Measurements from ENCODE around the gene ACTN4.

The ACTN4 gene

GRCh38 chr19:38712161-38712748 is 64.8 kb downstream of the ACTN4 start:
- no peak for FAIRE-seq

- no peak for FAIRE-seq
Observed at GRCh38 chr19:38713227-38713649, 65.8 kb downstream of the ACTN4 start.

DNA sequence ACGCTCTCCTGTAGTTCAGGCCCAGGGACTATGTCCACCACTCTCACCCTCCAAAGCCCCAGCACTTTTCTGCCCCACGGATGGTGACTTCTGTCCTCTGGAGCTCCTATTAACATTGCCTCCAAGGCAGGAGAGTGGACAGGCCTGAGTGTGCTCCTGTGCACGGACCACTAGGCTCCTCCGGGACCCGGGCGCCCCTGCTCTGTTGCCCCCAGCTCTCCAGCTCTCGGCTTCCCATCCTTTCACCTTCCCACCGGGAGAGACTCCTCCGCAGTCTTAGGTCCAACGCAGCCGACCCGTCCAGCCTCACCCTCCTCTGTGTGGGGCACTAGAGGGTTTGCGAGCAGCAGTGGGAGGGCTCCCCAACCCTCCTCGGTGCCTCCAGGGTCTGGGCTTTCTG is 66.4 kb downstream of the ACTN4 start:
- no peak for FAIRE-seq

DNA sequence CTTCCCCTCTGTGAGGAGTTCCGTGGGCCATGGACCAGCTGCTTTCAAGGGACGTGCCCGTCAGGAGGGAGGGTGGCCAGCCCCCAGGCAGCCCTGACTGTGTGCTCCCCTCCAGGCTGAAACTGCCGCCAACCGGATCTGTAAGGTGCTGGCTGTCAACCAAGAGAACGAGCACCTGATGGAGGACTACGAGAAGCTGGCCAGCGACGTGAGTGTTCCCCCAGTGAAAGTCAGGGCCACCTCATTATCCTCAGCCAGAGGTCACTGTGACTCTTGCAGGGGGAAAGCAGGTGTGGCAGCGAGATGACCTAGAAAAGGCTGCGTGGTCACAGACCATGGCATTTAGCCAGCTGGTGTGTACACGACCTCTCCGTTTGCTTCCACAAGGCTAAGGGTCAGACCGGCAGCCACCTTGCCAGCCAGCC is 66.9 kb downstream of the ACTN4 start:
- no peak for FAIRE-seq

DNA sequence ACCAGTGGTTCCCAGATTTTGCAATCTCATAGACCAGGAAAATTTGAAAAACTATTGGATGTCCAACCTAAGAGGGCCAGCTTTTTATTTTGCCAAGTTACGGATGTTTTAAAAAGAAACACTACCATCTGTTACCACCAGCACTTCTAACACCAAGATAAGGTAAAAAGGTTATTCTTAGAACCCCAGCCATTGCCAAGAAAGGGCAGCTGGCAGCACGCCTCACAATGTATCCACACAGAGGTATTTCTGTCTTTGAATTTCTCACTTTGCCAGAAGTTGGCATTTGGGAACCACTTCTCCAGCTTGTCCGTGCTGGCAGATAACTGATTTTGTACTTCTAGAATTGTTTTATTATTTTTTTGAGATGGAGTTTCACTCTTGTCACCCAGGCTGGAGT is 68.1 kb downstream of the ACTN4 start:
- no peak for FAIRE-seq

DNA sequence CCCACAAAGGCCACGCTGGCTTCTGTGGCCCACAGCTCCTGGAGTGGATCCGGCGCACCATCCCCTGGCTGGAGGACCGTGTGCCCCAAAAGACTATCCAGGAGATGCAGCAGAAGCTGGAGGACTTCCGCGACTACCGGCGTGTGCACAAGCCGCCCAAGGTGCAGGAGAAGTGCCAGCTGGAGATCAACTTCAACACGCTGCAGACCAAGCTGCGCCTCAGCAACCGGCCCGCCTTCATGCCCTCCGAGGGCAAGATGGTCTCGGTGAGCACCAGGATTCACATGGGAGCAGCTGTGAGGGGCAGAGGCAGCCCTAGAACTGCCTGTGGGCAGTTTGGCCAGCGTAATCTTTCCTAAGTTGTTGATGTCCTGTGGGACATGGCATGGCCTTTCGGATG is 69.6 kb downstream of the ACTN4 start:
- FAIRE-seq, result no peak

GRCh38 chr19:38717855-38718254 is 70.4 kb downstream of the ACTN4 start:
- FAIRE-seq, result no peak

DNA sequence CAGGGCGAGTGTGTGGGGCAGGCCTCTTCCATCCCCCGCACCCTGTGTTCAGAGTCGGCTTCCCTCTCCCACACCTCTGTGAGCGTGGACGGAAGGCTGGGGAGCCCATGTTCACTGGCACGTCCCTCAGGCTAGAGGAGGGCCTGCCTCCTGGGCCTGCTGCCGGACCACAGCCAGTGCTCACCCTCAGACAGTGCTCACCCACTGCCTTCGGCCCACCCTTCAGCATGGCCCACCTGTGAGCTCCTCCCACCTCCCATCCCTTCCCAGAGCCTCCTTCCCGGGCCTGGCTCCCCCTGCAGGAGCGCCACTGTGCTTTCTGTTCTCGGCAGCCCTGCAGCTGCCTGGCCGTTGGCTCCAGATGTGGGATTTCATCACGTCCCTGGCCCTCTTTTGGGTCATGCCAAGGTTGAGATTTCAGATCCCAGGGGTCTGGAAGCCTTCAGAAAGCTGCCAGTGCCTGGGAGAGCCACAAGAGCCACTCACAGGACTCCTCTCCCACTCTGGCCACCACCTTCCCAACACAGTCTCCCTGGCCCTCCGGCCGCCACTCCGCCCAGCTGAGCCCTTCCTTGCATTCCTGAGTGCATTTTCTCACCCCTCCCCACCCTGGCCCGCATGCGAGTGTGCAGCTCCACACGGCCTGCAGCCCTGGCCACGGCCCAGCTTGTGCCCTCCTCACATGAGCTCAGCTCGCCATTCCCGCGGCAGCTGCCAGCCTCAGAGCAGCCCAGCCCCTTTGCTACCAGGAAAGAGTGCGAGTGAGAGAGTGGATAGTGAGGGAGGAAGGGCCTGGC is 71.5 kb downstream of the ACTN4 start:
- no peak for FAIRE-seq

DNA sequence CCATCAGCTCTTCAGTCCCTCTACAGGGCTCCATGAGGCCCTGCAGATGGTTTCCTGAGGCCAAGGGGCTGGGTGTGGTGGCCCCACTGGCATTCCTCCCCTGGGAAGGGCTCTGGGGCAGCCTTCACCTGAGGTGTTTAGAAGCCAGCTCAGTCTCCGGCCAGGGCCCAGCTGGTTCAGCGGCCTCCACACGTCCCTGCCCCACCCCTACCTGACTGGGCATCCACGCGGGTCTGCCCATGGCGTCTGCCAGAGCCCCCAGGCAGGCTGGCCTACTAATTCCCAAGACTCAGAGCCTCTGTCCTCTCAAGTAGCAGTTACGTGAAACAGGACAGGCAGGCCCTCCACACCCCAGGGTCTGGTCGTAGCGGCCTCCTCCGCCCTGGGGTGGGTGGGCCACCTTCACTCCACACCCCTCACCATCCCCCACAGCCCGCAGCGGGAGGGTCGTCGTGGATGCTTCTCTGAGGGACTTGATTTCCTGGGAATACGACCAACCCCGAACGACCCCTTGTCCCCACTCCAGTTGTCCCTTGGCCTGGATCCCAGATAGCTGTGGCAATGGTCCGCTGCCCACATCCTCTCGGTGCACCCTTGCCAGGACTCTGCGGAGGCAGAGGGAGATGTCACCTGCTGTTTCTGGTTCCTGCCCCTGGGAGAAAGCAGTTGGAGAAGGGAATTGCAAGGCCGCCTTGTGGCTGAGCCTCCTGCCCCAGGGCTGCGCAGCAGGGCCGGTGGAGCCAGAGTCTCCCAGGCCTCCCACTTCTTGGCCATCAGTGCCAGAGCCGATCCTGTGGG is 72.5 kb downstream of the ACTN4 start:
- FAIRE-seq, result no peak

GRCh38 chr19:38720559-38721236 is 73.2 kb downstream of the ACTN4 start:
- FAIRE-seq, result no peak

GRCh38 chr19:38721496-38721895 is 74.0 kb downstream of the ACTN4 start:
- FAIRE-seq, result no peak

DNA sequence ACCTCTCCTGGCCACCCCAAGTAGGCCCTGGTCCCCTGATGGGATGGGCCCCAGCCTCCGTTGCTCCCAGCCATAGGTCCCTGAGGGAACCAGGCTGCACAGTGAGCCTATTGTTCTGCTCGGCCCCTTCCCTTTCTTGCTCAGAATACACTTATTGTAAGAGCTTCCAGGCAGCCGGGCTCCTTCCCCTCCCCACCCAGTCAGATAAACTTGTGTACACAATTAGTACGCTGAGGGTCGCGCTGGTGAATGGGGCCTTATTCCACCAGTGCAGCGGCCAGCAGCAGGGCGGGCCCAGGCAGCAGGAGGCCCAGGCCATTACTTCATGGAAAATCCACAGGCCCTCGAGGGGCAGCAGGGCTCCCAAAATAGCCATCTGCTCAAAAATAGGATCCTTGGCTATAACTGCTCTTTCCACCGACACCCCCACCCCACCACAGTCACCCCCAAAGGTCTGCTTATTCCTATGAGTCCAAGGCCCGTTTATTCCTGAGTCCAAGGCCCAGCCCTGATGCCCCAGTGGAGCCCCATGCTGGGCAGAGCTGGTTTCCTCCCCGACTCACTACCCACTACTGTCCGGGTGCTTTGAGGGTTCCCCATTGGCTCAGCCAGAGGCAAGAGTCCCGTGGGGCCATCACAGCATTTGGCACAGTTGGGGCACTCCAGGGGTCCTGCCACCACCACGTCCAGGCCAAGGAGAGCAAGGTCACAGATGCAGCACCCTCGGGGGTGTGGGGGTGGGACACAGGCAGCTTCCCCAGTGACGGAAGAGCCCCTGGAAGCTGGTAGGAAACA is 74.7 kb downstream of the ACTN4 start:
- FAIRE-seq, result no peak

DNA sequence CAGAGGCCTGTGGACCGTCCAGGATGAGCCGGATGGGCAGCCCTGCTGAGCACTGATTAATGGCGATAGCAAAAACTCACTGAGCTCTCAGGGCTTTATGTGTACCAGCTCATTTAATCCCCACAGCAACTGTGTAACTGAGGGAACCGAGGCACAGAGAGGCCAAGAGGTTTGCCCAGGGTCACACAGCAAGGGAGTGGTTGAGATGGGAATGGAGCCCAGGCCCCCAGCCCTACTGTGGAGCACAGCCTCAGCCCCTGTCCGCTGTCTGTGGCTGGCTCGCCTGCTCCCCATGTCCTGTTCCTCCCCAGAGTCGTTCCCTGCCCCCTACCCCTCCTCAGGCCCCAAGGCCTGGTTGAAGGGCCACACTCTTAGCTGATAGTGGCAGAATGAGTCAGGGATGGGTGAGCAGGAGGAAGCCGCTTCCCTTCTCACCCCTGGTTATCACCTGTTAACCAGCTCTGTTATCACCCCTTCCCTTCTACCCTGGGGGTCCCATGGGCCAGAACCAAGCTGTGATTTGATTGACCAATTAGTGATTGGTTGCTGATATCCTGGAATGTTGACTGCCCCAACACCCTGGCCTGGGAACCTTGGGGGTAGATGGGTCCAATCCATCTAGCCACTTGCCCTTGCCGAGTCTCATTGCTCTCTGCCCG is 75.6 kb downstream of the ACTN4 start:
- no peak for FAIRE-seq

DNA sequence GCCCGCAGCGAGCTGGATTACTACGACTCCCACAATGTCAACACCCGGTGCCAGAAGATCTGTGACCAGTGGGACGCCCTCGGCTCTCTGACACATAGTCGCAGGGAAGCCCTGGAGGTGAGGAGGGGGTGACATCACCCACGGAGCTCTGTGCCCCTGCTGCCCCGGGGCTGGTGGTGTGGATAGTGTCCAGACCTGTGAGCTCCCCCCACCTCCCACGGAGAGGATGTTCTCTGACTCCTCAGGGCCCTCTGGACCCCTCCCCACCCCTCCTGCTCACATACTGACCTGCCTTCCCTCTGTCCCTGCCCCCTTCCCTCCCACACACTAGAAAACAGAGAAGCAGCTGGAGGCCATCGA is 76.1 kb downstream of the ACTN4 start:
- FAIRE-seq, result no peak

GRCh38 chr19:38723990-38724854 is 76.8 kb downstream of the ACTN4 start:
- FAIRE-seq, result no peak

GRCh38 chr19:38725469-38726283 is 78.2 kb downstream of the ACTN4 start:
- FAIRE-seq, result no peak

DNA sequence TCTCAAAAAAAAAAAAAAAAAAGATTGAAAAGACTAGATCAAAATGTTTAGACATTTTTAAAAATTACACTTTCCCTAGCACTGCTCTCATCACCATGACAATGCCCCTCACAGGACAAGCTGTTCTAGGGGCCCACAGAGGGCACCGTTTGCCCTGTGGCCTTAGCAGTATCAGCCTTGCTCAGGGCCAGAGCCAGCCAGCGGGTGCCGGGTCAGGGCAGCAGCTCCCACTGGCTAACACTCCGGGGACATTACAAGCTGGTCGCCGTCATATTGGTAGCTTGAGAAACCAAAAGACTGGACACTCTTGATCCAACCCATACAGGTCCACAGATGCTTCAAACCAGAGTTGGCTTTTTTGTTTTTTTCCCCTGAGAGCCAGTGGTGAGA is 78.8 kb downstream of the ACTN4 start:
- no peak for FAIRE-seq

DNA sequence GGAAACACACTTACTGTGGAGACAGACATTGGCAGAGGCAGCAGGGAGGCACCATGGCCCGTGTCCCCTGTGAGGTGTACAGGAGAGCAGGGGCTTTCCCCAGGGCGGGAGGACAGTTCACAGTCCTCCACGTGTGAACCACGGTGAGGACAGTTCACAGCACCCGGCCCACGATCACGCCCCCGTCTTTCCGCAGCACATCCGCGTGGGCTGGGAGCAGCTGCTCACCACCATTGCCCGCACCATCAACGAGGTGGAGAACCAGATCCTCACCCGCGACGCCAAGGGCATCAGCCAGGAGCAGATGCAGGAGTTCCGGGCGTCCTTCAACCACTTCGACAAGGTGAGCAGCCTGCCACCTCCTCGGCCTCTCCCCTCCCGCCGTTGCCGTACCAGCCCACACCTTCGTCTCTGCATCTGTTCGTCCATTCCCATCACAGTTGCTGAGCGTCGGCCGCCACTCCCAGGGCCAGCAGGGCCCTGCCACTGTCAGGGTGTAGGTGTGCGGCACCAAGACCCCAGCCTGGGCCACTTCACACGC is 79.4 kb downstream of the ACTN4 start:
- no peak for FAIRE-seq

- no peak for FAIRE-seq
Observed at GRCh38 chr19:38727306-38727867, 79.9 kb downstream of the ACTN4 start.
